Measurements from ENCODE around the gene DPP9. TPM values are rescaled to one million over a fixed set of nuclear protein-coding genes. Genes with fewer than 3 reads are reported as not detected.

Gene DPP9
- total and polyA plus RNA-seq, 2 of the 4 experiments (the other 2 are of a cell fraction): 12.4 to 33.0 TPM

DNA sequence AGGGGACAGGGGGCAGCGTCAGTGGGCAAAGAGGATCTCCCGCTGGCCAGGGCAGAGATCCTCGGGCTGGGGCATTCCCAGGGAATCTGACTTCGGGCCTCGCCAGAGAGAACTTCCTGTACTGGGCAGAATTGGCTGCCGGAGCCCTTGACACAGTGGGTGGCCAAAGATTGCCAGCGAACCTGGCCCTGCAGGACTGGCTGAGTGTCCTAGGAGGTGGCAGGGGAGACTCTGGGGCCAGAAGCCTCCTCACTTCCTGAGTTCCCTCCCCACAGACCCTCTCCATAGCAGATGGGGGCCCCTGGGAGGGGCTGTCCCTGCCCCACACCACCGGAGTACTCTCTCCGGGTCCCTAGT, 19.3 kb downstream of the DPP9 start:
- Histone ChIP-seq H4K5ac (ENCODE audit: low read depth, low read length) (no peak overlapping the region), H3K9ac (ENCODE audit: low read depth, low read length) (no peak overlapping the region), H3K4ac (ENCODE audit: low read depth, low read length) (no peak overlapping the region), H2AFZ (replicated peaks; ENCODE audit: low read length, poor library complexity) (no peak overlapping the region), H4K91ac (ENCODE audit: insufficient read depth, low read depth, low read length) (no peak overlapping the region), H2AK9ac (replicated peaks; ENCODE audit: low read depth, low read length, poor library complexity) (no peak overlapping the region), H3K79me1 (ENCODE audit: low read depth in 1 of 2, low read length in 2 of 2) (peaks cover 22 to 37% of the 10 kb centered on the region in 2 experiments), H2BK120ac (ENCODE audit: low read depth, low read length) (no peak overlapping the region), H2BK5ac (ENCODE audit: low read depth, low read length, poor library complexity, severe bottlenecking) (no peak overlapping the region), H4K20me1 (ENCODE audit: insufficient read depth, low read length) (no peaks in the 10 kb centered on the region; the same call in 1 of the 2 replicates), H3K56ac (ENCODE audit: extremely low read depth, insufficient read depth, low read length) (no peak overlapping the region), H3K14ac (replicated peaks; ENCODE audit: low read depth, low read length) (no peak overlapping the region), H2AK5ac (ENCODE audit: low read depth, low read length) (no peak overlapping the region), H4K8ac (ENCODE audit: low read depth in 2 of 2, low read length in 2 of 2) (no peak overlapping the region), H2BK15ac (ENCODE audit: low read depth, low read length) (no peak overlapping the region), H3K9me1 (ENCODE audit: insufficient read depth, low read length) (peaks cover under 1% of the 10 kb centered on the region; the same call in 1 of the 2 replicates), H3K27ac (ENCODE audit: insufficient read depth, low read length) (no peak overlapping the region), H3K4me3 (ENCODE audit: insufficient read depth, low read depth, low read length) (no peak overlapping the region), H3K4me1 (ENCODE audit: control insufficient read depth, insufficient read depth, low read length) (peaks cover 3% of the 10 kb centered on the region), H3K9me3 (ENCODE audit: control insufficient read depth, insufficient read depth, low read length) (no peaks in the 10 kb centered on the region), H3K23ac (ENCODE audit: low read depth, low read length) (no peak overlapping the region), H3K36me3 (ENCODE audit: control insufficient read depth, insufficient read depth, low read length) (peaks cover 57% of the 10 kb centered on the region), H2BK20ac (ENCODE audit: low read depth, low read length) (no peak overlapping the region), H3K18ac (ENCODE audit: low read depth, low read length) (no peak overlapping the region), H3K4me2 (ENCODE audit: low read depth, low read length) (no peak overlapping the region), H3K27me3 (ENCODE audit: control insufficient read depth, insufficient read depth, low read length) (no peaks in the 10 kb centered on the region)
- dilution Hi-C loops (cut with HindIII; ENCODE audit: low sequenced_read_pairs, unreplicated experiment): no loop called here
- in situ Hi-C loops (cut with MboI; ENCODE audit: low sequenced_read_pairs): no loop called here
- DNase-seq (no peak), ATAC-seq (ENCODE audit: low read depth) (no peak)
- POLR2A ChIA-PET (ENCODE audit: unreplicated experiment): no interaction called here
- no peak for TF ChIP-seq RCOR1 (IDR thresholded peaks at IDR 0.05; ENCODE audit: insufficient replicate concordance, low read length)
- no peak for TF ChIP-seq MAFK (IDR thresholded peaks at IDR 0.05; ENCODE audit: low read depth, low read length)
- TF ChIP-seq USF2 (IDR thresholded peaks at IDR 0.05; ENCODE audit: low read depth, low read length): no peak
- no peak for TF ChIP-seq BHLHE40 (IDR thresholded peaks at IDR 0.05; ENCODE audit: low read depth, low read length)
- no peak for TF ChIP-seq FOS (IDR thresholded peaks at IDR 0.05; ENCODE audit: low read depth, low read length)
- no peak for TF ChIP-seq CEBPB (IDR thresholded peaks at IDR 0.05; ENCODE audit: low read depth, low read length)
- no peak for TF ChIP-seq NFE2L2 (IDR thresholded peaks at IDR 0.05; ENCODE audit: low read depth, low read length)
- TF ChIP-seq MAZ (IDR thresholded peaks at IDR 0.05; ENCODE audit: borderline replicate concordance, low read depth, low read length): no peak
- CTCF ChIA-PET: no interaction called here
- intact Hi-C loops (cut with micrococcal nuclease): no loop called here
- BruUV-seq (replicated peaks): no TSS peak
- 80% methylated on average over 2 of the region's 9 CpGs; no CpG with 5 or more reads in 1 of the 2 experiments for WGBS, 2 experiments (ENCODE audit: extremely low coverage in 2 of 2, insufficient read length in 1 of 2)

Measured in IMR-90 (cell line).